Measurements from ENCODE around the gene MRPL36. TPM values are rescaled to one million over a fixed set of nuclear protein-coding genes. Genes with fewer than 3 reads are reported as not detected.

MRPL36 gene
- total RNA-seq, 1 donor from 2014 or later, result 51.6 TPM

DNA sequence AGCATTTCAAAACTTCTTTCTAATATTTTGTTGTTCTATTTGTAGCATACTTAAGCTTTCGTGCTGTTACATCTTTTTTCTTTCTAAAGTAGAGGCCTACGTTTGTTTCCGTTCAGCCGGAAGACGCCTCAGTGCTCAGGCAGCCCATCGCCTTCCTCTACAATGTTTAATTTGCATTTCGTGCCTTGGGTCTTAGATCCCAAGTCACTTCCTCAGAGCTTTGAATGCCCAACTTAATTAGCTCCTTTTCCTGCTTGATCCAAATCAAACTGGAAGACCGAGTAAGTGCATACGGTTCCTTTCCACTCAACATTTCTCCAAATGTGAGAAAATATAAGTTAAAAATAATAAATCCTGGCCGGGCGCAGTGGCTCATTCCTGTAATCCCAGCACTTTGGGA, 43.2 kb downstream of the MRPL36 start:
- Histone ChIP-seq H3K27me3 (ENCODE audit: control insufficient read depth, insufficient read depth, low read length) (peaks cover 19% of the 10 kb centered on the region), H3K36me3 (ENCODE audit: control insufficient read depth, insufficient read depth, low read length) (no peaks in the 10 kb centered on the region), H3K4me3 (ENCODE audit: low read depth, low read length) (no peak overlapping the region)
- no peak for DNase-seq (ENCODE audit: low read depth)
- TF ChIP-seq, protein P1, sequence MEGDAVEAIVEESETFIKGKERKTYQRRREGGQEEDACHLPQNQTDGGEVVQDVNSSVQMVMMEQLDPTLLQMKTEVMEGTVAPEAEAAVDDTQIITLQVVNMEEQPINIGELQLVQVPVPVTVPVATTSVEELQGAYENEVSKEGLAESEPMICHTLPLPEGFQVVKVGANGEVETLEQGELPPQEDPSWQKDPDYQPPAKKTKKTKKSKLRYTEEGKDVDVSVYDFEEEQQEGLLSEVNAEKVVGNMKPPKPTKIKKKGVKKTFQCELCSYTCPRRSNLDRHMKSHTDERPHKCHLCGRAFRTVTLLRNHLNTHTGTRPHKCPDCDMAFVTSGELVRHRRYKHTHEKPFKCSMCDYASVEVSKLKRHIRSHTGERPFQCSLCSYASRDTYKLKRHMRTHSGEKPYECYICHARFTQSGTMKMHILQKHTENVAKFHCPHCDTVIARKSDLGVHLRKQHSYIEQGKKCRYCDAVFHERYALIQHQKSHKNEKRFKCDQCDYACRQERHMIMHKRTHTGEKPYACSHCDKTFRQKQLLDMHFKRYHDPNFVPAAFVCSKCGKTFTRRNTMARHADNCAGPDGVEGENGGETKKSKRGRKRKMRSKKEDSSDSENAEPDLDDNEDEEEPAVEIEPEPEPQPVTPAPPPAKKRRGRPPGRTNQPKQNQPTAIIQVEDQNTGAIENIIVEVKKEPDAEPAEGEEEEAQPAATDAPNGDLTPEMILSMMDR (IDR thresholded peaks at IDR 0.05; ENCODE audit: insufficient read depth, low read length, poor library complexity, severe bottlenecking), result no peak

DNA sequence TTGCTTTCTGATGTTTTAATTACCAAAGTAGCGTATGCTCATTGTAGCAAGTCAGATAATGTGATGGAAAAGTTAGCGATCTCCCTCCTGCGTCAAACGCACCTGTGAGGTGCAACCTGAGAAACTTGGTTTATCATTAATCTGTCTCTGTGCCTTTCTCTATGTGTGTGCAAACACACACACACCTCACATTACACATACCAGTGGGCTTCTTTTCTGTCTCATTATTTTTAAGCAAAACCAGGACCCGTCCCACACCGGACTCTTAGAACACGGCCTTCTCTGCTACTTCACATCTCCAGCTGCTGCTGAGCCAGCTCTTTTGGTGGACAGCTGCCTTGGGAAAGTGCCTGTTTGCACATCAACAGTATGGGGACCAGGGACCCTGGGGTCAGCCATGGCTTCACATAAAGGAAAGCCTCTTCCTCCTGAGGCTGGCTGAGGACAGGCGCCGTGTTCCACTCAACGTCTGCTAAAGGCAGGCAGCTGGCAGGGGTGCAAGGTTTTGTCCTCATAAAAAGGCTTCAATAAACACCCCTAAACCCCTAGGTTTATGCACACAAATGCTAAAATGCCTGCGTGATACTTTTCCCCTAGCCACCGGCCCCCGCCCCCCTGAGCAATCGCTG, 44.2 kb downstream of the MRPL36 start:
- TF ChIP-seq, protein P1 (IDR thresholded peaks at IDR 0.05; ENCODE audit: insufficient read depth, low read length, poor library complexity, severe bottlenecking), result no peak
- DNase-seq (ENCODE audit: low read depth), result no peak
- Histone ChIP-seq H3K4me3 (ENCODE audit: low read depth, low read length) (no peak overlapping the region), H3K36me3 (ENCODE audit: control insufficient read depth, insufficient read depth, low read length) (no peaks in the 10 kb centered on the region), H3K27me3 (ENCODE audit: control insufficient read depth, insufficient read depth, low read length) (peaks cover 10% of the 10 kb centered on the region)

DNA sequence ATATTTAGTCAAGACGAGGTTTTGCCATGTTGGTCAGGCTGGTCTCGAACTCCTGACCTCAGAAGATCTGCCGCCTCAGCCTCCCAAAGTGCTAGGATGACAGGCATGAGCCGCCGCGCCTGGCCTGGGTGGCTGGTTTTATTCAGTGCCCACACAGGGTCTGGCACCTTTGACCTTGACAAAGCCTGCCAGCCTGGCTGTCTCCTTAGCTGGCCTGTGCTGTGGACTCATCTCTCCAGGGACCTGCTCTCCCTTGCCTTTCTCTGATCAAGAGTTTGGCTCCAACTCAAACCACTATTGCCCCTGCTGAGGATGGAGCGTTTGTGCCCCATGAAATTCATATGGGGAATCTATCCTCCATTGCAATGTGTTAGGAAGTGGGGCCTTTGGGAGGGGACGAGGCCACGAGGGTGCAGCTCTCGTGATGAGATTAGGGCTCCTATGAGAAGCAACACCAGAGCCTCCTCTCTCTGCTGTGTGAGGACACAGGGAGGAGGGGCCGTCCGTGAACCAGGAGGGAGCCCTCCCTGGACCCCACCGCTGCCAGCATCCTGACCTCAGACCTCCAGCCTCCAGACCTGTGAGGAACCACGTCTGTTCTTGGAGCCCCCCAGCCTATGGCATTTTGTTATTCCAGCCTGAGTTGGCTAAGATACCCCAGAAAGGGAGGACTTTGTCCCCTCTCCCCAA, 45.0 kb downstream of the MRPL36 start:
- Histone ChIP-seq H3K36me3 (ENCODE audit: control insufficient read depth, insufficient read depth, low read length) (no peaks in the 10 kb centered on the region), H3K27me3 (ENCODE audit: control insufficient read depth, insufficient read depth, low read length) (peaks cover 10% of the 10 kb centered on the region), H3K4me3 (ENCODE audit: low read depth, low read length) (no peak overlapping the region)
- TF ChIP-seq, protein P1 (IDR thresholded peaks at IDR 0.05; ENCODE audit: insufficient read depth, low read length, poor library complexity, severe bottlenecking), result no peak
- no peak for DNase-seq (ENCODE audit: low read depth)

DNA sequence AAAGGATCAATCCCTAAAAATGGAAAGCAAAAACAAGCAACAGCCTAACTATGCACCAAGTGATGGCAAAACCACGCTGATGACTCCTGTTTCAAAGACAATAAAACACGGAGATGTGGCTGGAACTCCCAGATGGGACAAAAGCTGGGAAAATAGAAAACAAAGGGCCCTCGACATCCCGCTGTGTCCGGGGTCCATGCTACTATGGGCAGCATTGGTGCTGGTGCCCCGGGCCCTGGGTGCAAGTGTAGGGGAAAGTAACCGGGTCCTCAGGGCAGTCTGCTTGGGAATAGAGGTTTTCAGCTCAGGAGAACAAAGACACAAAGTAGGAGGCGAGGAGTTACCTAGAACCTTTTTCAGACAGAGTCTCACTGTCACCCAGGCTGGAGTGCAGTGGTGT, 46.1 kb downstream of the MRPL36 start:
- TF ChIP-seq, protein P1 (IDR thresholded peaks at IDR 0.05; ENCODE audit: insufficient read depth, low read length, poor library complexity, severe bottlenecking), result no peak
- H3K27me3 ChIP-seq (ENCODE audit: control insufficient read depth, insufficient read depth, low read length), result peaks cover 7% of the 10 kb centered on the region
- H3K36me3 ChIP-seq (ENCODE audit: control insufficient read depth, insufficient read depth, low read length), result no peaks in the 10 kb centered on the region
- no peak for DNase-seq (ENCODE audit: low read depth)
- no peak overlapping the region for H3K4me3 ChIP-seq (ENCODE audit: low read depth, low read length)

DNA sequence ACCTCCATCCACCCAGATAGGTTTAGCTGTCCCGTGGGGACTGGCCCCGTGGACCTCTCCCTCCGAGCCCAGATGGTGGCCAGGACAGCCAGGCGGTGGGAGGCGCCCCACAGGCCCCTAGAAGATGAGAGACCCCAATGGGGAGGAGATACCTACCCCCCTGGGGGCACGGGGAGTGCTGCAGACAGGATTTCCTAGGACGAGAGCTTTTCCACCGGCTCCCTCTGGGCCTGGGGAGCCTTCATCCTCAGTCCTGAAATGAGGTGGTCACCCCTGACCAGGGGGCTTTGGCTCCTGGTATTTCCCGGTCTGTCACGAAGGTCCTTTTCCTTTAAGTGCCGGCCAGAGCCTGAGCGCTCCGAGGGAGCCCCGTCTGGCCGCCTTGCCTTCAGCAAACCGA, 46.8 kb downstream of the MRPL36 start:
- TF ChIP-seq, protein P1 (IDR thresholded peaks at IDR 0.05; ENCODE audit: insufficient read depth, low read length, poor library complexity, severe bottlenecking), result no peak
- peaks cover 7% of the 10 kb centered on the region for H3K27me3 ChIP-seq (ENCODE audit: control insufficient read depth, insufficient read depth, low read length)
- no peak overlapping the region for H3K4me3 ChIP-seq (ENCODE audit: low read depth, low read length)
- DNase-seq (ENCODE audit: low read depth), result no peak
- H3K36me3 ChIP-seq (ENCODE audit: control insufficient read depth, insufficient read depth, low read length), result no peaks in the 10 kb centered on the region

Data from kidney epithelial cell (primary cell).